Subcutaneous abdominal adipose tissue (tissue), 5 donors: ENCODE measurements around the gene ST6GAL1.

Experiments used
- H3K27ac ChIP-seq: one replicate; pipeline ENCODE4 v1.7.0; 2013; ENCODE audit warnings: low read depth, mild to moderate bottlenecking, inconsistent platforms, low read length, moderate library complexity
- H3K27me3 ChIP-seq, 5 donors: one replicate each; pipeline ENCODE4 v1.7.0; 2013; ENCODE audit warnings: low read length in 5 of 5, inconsistent platforms in 1 of 5; ENCODE audit not compliant: control insufficient read depth in 5 of 5, insufficient read depth in 4 of 5
- H3K36me3 ChIP-seq, 5 donors: one replicate each; pipeline ENCODE4 v1.7.0; 2013; ENCODE audit warnings: low read length in 5 of 5; ENCODE audit not compliant: control insufficient read depth in 5 of 5, insufficient read depth in 5 of 5
- H3K4me1 ChIP-seq, 5 donors: one replicate each; pipeline ENCODE4 v1.7.0; 2013; ENCODE audit warnings: low read length in 5 of 5, mild to moderate bottlenecking in 3 of 5, moderate library complexity in 1 of 5; ENCODE audit not compliant: control insufficient read depth in 5 of 5, insufficient read depth in 5 of 5
- H3K4me3 ChIP-seq, 5 donors: one replicate each; pipeline ENCODE4 v1.7.0; 2013; ENCODE audit warnings: low read length in 5 of 5, low read depth in 1 of 5
- H3K9ac ChIP-seq, 5 donors: one replicate each; pipeline ENCODE4 v1.7.0; 2013; ENCODE audit warnings: low read length in 5 of 5, mild to moderate bottlenecking in 4 of 5, moderate library complexity in 3 of 5
- H3K9me3 ChIP-seq, 5 donors: one replicate each; pipeline ENCODE4 v1.7.0; 2013; ENCODE audit warnings: low read length in 5 of 5; ENCODE audit not compliant: control insufficient read depth in 5 of 5
- donor health status: healthy.
- donor health status: healthy.
- donor health status: healthy.
- donor health status: healthy.
- donor health status: healthy.

The ST6GAL1 gene

GRCh38 chr3:187112934-187113793 lies 182.8 kb downstream of the ST6GAL1 start:
- no peaks in the 10 kb centered on the region for H3K9me3 ChIP-seq
- H3K27ac ChIP-seq = no peak overlapping the region
- H3K4me3 ChIP-seq = no peak overlapping the region
- H3K27me3 ChIP-seq = no peaks in the 10 kb centered on the region
- H3K36me3 ChIP-seq = no peaks in the 10 kb centered on the region
- no peaks in the 10 kb centered on the region for H3K4me1 ChIP-seq
- no peak overlapping the region for H3K9ac ChIP-seq

- Histone ChIP-seq H3K27me3 (no peaks in the 10 kb centered on the region), H3K9me3 (no peaks in the 10 kb centered on the region), H3K4me3 (no peak overlapping the region), H3K4me1 (no peaks in the 10 kb centered on the region), H3K9ac (no peak overlapping the region), H3K27ac (no peak overlapping the region), H3K36me3 (no peaks in the 10 kb centered on the region)
These were observed 184.2 kb downstream of the ST6GAL1 start for GRCh38 chr3:187114511-187114910.

- Histone ChIP-seq H3K4me1 (no peaks in the 10 kb centered on the region), H3K9ac (no peak overlapping the region), H3K4me3 (no peak overlapping the region), H3K27me3 (no peaks in the 10 kb centered on the region), H3K9me3 (no peaks in the 10 kb centered on the region), H3K27ac (no peak overlapping the region), H3K36me3 (no peaks in the 10 kb centered on the region)
These were observed 190.0 kb downstream of the ST6GAL1 start for GRCh38 chr3:187120326-187120725.

- peaks cover 0 to 3% (median 0%) of the 10 kb centered on the region in 5 donors for H3K4me1 ChIP-seq
- peaks cover 0 to 3% (median 0%) of the 10 kb centered on the region in 5 donors for H3K9me3 ChIP-seq
- no peaks in the 10 kb centered on the region for H3K27me3 ChIP-seq
- H3K36me3 ChIP-seq = no peaks in the 10 kb centered on the region
- no peak overlapping the region for H3K27ac ChIP-seq
- no peak overlapping the region for H3K4me3 ChIP-seq
- H3K9ac ChIP-seq = no peak overlapping the region
These were observed 191.9 kb downstream of the ST6GAL1 start for GRCh38 chr3:187122261-187122660.

- H3K27ac ChIP-seq = no peak overlapping the region
- peaks cover 0 to 3% (median 0%) of the 10 kb centered on the region in 5 donors for H3K9me3 ChIP-seq
- H3K4me3 ChIP-seq = no peak overlapping the region
- no peak overlapping the region for H3K9ac ChIP-seq
- H3K36me3 ChIP-seq = peaks cover 0 to 3% (median 0%) of the 10 kb centered on the region in 5 donors
- no peaks in the 10 kb centered on the region for H3K27me3 ChIP-seq
- peaks cover 0 to 3% (median 0%) of the 10 kb centered on the region in 5 donors for H3K4me1 ChIP-seq
These were observed 195.1 kb downstream of the ST6GAL1 start for GRCh38 chr3:187125319-187126031.
